HT1080 (cell line): ENCODE measurements around the gene SEL1L. TPM values are rescaled to one million over a fixed set of nuclear protein-coding genes. Genes with fewer than 3 reads are reported as not detected.
"Not testable (repeated sequence)": the region's sequence is repeated elsewhere in the genome, so short reads cannot be mapped to it uniquely, and the experiment has no call there.

Source experiments
- DNase-seq: peaks from one replicate; pipeline ENCODE4 v3.0.0-alpha.2; 2015; ENCODE audit warnings: low read depth
- total RNA-seq: library from RNA; depleted of rRNA; stranded (reverse); fragments of >200 nt; shearing (Covaris generic); gene quantifications from 2 replicates; pipeline ENCODE4 v1.2.3, GENCODE V29; 2014

SEL1L gene
- total RNA-seq, 1 experiment from 2014 or later = 28.3 TPM

DNA sequence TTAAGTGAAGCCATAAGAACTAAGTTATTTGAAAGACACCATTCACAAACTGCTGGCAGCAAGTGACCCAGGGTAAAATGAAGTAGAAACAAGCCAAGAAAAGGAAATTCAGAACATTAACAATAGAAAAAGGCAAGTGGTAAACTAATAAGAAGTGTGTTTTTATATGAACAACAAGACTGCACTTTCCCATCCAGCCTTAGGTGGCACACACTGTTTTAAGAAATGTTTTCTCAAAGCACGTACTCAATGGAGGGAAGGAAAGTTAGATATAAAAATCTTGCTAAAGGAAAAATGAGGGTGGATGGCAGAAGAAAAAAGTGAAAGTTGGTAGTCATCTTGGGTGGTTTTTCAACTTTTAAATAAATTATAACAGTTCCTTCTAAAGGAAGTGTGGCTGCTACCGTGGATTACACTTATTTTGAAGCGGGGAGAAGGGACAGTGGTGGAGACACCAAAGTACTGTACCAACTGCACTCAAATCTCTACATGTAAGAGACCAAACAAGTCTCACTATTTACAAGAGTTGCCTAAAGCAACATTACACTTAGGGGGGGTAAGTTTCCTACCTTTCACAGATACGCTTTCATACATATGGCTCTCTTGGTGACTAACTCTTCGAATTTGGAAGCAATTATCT, 58.8 kb downstream of the SEL1L start:
- no peak for DNase-seq

DNA sequence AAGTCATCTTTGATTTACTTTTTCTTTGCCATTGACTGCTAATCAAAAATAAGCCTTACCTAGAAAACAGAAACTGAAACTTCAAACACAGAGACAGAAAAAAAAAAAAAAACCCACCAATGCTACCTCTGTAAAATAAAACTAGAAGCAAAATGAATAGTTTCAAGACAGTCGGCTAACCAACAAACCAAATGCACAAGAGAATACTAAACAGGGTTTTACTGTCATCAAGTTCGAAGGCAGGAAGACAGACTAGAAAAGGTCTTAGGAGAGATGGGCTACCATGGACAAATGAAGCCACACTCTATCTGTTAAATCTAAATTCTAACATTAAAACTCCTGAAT, 59.5 kb downstream of the SEL1L start:
- DNase-seq = no peak

DNA sequence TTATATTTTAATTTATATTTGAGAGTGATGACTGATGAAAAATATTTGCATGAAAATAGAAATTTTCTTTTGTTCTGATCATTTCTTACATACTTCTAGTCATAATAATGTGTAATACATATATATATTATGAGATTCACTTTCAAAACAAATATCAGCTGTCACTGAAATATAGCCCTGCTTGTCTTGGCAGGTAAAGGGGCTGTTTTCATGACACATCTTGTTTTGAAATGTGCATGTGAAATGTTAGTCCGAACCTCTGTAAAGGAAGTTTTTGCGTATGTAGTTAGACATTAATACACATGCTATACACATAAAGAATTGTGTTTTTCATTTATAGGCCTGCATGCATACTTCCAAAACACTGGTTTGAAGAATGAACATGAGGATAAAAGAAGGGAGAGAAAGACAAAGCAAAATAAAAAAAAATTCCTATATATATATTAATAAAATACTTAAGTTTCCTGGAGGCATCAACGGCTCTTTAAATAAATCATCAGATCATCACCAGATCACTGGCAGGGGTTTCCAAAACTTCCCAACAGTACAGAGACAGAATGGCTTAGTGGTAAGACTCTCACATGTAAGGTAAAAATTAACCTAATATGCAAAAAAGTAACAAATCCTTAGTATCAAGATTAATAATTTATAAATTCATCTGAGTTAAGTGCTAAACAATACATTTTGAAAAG, 60.1 kb downstream of the SEL1L start:
- DNase-seq = no peak

- DNase-seq = no peak
These were observed 61.4 kb downstream of the SEL1L start for GRCh38 chr14:81472096-81472800.

DNA sequence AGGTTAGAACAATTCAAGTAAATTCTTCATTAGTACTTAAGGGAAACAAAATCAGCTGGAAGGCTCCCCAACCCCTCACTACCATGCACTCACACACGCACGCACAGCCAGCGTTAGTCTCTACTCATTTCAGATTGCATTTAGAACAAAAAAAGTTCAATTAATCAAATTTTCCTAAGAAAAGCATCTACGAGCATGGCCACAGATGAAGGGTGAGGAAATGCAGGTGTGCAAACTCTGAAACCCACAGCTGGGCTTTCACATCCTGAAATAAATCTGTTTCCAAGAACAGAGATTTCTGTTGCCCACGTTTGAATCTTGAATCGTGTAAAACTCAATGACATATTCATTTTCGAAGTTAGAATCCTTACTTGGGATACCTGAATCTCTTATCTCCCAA, 62.6 kb downstream of the SEL1L start:
- no peak for DNase-seq

DNA sequence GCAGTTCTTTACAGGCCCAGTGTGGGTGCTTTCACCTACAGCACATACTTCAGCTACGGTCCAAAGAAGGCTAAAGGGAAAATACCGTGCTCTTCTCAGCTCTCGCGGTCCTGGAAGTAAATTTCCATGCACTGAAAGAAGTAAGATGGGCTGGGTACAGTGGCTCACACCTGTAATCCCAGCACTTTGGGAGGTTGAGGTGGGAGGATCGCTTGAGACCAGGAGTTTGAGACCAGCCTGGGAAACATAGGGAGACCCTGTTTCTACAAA, 63.2 kb downstream of the SEL1L start:
- DNase-seq = not testable (repeated sequence)

- DNase-seq = no peak
These were observed 66.8 kb downstream of the SEL1L start for GRCh38 chr14:81466854-81467253.

DNA sequence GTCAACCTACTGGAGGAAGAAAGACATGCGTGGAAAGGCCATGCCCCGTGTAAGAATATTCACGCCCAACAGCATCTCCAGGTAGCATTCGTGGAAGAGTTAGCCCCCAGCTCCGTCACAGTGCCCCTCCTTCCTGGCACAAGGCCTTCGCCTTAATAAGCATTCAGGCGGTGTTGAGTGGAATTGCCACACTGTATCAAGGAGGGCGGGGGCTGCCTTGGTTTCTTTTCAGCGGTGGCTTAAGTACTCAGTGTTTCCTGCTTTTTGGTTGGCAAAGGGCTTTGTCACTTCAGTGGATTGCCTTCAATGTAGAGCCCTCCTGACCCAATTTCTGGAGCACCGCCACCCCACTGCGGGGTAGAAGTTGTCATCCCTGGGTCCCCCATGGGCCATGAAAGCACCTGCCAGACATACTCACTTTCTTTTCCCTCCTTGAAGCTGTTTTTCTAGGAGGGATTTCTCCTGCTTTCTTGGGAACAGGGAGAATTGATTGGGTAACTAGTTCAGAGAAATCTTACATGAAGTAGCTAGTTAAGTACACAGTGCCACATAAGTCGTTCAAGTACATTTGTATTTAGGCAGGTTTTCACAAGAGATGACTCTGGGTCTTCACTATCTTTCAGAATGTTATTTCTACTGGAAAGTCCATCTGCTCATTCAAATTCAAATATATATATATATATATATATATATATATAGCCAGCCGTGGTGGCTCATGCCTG, 68.0 kb downstream of the SEL1L start:
- no peak for DNase-seq

DNA sequence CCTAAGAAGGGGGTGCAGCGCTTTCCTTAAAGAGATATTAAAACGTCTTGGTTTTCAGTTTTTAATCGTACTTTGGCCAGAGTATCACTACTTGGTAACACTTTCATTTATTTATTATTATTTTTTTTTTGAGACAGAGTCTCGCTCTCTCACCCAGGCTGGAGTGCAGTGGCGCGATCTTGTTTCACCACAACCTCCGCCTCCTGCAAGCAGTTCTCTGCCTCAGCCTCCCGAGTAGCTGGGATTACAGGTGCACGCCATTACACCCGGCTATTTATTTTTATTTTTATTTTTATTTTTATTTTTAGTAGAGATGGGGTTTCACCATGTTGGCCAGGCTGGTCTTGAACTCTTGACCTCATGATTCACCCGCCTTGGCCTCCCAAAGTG, 68.7 kb downstream of the SEL1L start:
- DNase-seq = not testable (repeated sequence)

DNA sequence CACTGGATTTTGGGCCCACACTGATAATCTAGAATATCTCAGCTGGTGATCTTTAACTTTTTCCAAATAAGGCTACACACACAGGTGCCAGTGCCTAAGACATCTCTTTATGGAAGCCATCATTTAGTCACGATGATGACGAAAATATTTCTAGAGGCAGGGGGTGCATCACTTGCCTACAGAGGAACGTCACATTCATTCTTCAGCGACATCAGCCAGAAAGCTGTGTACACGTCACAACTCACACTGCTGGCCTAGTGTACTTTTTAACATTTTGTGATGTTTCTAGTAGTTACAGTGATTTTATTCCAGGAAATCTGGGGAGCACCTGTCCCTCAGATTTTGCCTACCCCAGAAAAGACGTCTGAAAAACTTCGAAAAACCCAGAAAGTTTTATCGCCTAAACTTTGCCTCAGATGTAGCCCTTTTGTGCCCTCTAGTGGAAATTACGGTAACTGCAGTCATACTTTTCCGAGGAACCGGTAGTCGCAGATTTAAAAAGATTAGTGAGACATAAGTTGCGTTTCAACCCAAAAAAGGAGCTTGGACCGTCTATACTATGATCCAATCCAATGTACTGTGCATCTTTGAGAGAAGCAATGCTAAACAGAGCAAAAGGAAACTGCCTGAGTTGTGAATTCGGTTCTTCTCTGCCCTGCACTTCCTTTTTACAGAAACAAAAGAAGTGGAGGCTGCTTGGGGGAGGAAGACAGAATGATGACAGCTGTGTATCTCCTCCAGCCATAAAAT, 69.2 kb downstream of the SEL1L start:
- peak; percentile 63 for DNase-seq

GRCh38 chr14:81462356-81462755, 71.3 kb downstream of the SEL1L start:
- not testable (repeated sequence) for DNase-seq

- no peak for DNase-seq
These were observed 73.7 kb downstream of the SEL1L start for GRCh38 chr14:81459912-81460311.

GRCh38 chr14:81458352-81458751, 75.3 kb downstream of the SEL1L start:
- no peak for DNase-seq

DNA sequence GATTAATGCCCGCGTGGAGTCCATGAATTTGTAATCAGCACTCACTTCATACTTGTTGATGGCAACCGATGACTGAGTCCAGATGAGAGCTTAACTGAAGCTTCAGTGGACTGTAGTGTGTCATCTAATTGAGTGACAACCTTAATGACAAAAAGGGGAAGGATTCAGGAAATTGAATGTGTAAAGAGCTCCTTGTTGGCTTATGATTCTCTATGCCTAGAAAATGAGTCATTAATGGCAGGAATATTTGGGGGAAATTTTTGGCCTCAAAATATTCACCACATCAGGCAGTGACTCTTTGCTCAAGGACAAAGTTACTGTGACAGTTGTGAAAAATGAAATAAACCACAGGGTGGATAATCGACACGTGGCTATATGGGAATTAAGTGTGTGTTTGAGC, 78.3 kb downstream of the SEL1L start:
- DNase-seq = no peak

DNA sequence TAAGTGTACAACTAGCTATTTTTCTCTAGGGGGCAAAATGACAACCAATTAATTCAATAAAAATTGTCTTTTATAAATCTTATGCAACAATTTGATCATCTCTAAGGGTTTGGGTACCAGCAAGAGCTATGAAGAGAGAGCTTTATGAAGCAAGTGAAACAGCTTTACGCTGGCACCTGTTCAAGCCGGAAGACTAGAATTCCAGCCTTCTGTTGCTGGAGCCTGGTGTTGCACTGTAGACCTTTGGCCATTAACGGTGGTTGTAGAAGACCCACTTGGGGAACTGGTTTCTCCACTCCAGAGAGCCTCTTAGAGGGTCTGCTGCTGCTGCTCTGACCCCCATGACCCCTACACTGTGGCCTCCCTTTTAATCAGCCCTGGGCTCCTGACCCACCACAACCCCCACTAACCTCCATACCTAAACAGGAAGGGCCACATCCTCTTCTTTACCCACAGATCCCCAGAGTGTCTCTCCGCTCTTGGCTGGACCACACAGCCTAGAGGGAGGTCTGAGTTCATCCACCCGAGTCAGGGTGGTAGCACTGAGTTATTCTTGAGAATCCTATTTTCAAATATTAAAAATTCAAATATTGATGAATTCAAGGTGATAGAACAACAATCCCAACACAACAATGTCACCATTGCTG, 79.0 kb downstream of the SEL1L start:
- DNase-seq = no peak

DNA sequence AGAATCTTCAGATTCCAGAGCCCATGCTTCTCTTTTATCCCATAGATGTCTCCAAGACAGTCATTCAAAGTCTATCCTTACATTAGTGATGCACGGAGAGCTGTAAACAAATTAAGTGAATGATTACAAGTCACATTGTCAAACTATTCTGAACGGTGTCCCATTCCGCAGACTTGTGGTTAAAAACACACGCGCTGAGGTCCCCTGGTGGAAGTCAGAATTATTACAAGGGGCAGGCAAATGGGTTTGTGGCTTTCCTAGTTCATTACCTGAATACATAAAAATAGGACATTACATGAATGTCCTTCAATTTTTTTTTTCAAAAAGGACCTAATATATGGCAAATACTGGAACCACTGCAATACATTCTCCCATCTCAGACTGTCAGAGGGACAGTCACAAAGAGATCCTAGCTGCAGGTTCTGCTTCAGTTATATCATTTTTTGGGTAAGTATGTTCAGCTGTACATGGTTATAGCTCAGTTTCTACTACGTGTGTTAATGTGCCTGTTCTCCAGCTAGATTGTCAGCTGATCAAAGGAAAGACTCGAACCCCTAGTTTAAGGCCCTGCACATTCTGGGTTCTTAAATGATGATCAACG, 80.4 kb downstream of the SEL1L start:
- DNase-seq = peak; percentile 37

- no peak for DNase-seq
These were observed 81.1 kb downstream of the SEL1L start for GRCh38 chr14:81452341-81453133.

DNA sequence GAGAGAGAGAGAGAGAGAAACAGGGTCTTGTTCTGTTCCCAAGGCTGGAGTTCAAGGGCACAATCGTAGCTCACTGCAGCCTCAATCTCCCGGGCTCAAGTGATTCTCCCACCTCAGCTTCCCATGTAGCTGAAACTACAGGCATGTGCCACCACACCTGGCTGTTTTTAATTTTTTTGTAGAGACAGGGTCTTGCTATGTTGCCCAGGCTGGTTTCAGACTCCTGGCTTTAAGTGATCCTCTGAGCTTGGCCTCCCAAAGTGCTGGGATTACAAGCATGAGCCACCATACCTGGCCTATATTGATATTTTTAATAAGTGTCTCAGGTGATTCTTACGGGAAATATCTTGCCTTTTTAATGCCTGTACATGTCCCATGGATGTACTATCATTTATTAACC, 82.7 kb downstream of the SEL1L start:
- DNase-seq = no peak

GRCh38 chr14:81450100-81450531, 83.5 kb downstream of the SEL1L start:
- no peak for DNase-seq

DNA sequence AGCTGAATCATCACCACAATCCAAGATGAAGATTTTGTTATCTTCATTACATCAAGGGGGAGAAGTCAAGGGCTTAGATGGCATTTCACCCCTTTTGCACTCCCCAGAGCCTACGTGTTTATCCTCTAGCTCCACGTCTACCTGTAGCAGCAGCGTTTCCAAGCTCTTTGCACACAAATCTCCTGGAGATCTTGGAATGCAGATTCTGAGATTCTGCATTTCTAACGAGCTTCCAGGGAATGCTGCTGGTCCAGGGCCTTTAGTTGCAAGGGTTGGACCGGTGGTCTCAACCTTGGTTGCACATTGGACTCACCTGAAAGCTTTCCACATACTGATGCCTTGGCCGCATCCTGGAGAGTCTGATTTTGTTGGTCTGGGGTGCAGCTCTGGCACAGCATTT, 84.1 kb downstream of the SEL1L start:
- DNase-seq = no peak
